NCI-H146 treated with DMSO at 0.1 percent for 48 hours (cell line): ENCODE data around the gene MCM3AP.

Source experiments
- DNase-seq: peaks from one replicate; lab custom pipeline; 2025; ENCODE audit not compliant: unreplicated experiment; lab: John Stamatoyannopoulos, UW

MCM3AP gene

DNA sequence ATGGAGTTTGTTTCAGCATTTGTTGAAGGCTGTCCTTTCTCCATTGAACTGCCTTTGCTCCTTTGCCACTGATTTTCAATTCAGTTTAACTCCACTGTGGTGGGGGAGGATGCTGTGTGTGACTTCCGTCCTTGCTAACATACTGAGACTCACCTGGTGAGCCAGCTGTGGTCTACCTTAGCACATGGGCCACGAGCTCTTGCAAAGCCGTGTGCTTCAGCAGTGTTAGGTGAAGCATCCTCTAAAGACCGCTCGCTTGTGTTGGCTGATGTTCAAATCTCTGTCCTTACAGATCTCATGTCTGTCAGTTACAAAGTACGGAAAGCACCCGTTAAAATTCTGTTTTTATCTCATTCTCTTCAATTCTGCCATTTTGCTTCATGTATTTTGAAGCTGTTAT, 97.6 kb downstream of the MCM3AP start:
- DNase-seq: no peak

DNA sequence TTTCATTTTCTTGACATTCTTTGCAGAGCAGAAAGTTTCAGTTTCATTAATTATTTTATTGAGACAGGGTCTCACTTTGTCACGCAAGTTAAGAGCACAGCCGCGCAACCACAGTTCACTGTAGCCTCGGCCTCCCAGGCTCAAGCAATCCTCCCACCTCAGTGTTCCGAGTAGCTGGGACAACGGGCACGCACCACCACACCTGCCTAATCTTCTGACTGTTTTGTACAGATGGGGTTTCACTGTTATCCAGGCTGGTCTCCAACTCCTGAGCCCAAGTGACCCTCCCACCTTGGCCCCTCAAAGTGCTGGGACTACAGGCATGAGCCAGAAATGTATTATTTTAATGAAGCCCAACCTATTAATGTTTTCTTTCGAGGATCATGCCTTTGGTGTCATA, 98.2 kb downstream of the MCM3AP start:
- DNase-seq: no peak

DNA sequence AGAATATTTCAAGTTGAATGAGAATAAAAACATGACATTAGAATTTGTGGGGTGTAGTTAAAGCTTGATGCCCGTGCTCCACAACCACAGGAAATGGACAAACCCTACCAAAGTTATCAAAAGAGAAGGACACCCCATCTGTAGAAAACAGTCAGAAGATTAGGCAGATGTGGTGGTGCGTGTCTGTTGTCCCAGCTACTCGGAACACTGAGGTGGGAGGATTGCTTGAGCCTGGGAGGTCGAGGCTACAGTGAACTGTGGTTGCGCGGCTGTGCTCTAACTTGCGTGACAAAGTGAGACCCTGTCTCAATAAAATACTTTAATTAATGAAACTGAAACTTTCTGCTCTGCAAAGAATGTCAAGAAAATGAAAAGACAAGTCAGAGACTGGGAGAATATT, 99.7 kb downstream of the MCM3AP start:
- no peak for DNase-seq
